H1 (cell line): ENCODE results near the gene FAF2.

Experiments used
- ATF2 ChIP-seq: IDR thresholded peaks from 2 replicates; pipeline ENCODE4 v1.6.1; 2012; ENCODE audit warnings: low read length, inconsistent platforms
- CBX5 ChIP-seq: fragments of 300-800, 300-1000 bp; sonication (generic); IDR thresholded peaks from 2 replicates; pipeline ENCODE4 v1.7.1; 2016; ENCODE audit warnings: antibody characterized with exemption, low read length, low read depth
- CTCF ChIP-seq, 3 experiments: IDR thresholded peaks; 1 replicate in 2 of 3; 2 replicates in 1 of 3; pipeline versions ENCODE4 v1.5.1 to v1.6.1; 2011; ENCODE audit warnings: low read length in 3 of 3, mild to moderate bottlenecking in 3 of 3, inconsistent platforms in 2 of 3, low read depth in 1 of 3, moderate library complexity in 1 of 3; ENCODE audit not compliant: insufficient read depth in 1 of 3; ENCODE audit errors: control extremely low read depth in 1 of 3
- EP300 ChIP-seq, 2 experiments: IDR thresholded peaks; 1 replicate in 1 of 2; 2 replicates in 1 of 2; pipeline ENCODE4 v1.6.1; 2011 to 2012; ENCODE audit warnings: low read depth in 2 of 2, low read length in 2 of 2, mild to moderate bottlenecking in 2 of 2, borderline replicate concordance in 1 of 2, inconsistent platforms in 1 of 2, moderate library complexity in 1 of 2
- EZH2 ChIP-seq: fragments of 200-600 bp; sonication (generic); IDR thresholded peaks from 2 replicates; pipeline ENCODE4 v1.7.1; 2012; ENCODE audit warnings: low read depth, mild to moderate bottlenecking, moderate library complexity, low read length, inconsistent platforms; ENCODE audit not compliant: severe bottlenecking
- JUND ChIP-seq: IDR thresholded peaks from 2 replicates; pipeline ENCODE4 v1.6.1; 2011; ENCODE audit warnings: mild to moderate bottlenecking, improper control_type of control experiment, low read length
- PHF8 ChIP-seq: fragments of 200-600 bp; sonication (generic); conservative IDR thresholded peaks from 2 replicates; pipeline ENCODE4 v1.7.1; 2012; ENCODE audit warnings: low read depth, mild to moderate bottlenecking, inconsistent platforms, low read length, moderate library complexity
- POLR2A ChIP-seq, 2 experiments: IDR thresholded peaks; 1 replicate in 1 of 2; 2 replicates in 1 of 2; pipeline ENCODE4 v1.6.1; 2011; ENCODE audit warnings: low read depth in 2 of 2, low read length in 2 of 2, mild to moderate bottlenecking in 2 of 2; ENCODE audit errors: control extremely low read depth in 1 of 2
- RAD21 ChIP-seq, 2 experiments: IDR thresholded peaks in 1 of 2; conservative IDR thresholded peaks in 1 of 2; 2 replicates each; pipeline ENCODE4 v1.6.1; 2011; ENCODE audit warnings: low read depth in 2 of 2, low read length in 2 of 2, improper control_type of control experiment in 1 of 2, inconsistent platforms in 1 of 2, mild to moderate bottlenecking in 1 of 2, moderate library complexity in 1 of 2
- RXRA ChIP-seq: IDR thresholded peaks from 2 replicates; pipeline ENCODE4 v1.6.1; 2011; ENCODE audit warnings: low read depth, mild to moderate bottlenecking, low read length, moderate library complexity; ENCODE audit not compliant: insufficient read depth
- SIN3A ChIP-seq, 2 experiments: IDR thresholded peaks in 1 of 2; conservative IDR thresholded peaks in 1 of 2; 2 replicates each; pipeline ENCODE4 v1.6.1; 2011 to 2012; ENCODE audit warnings: low read length in 2 of 2, improper control_type of control experiment in 1 of 2, low read depth in 1 of 2, mild to moderate bottlenecking in 1 of 2
- SUZ12 ChIP-seq: fragments of 200-600 bp; sonication (generic); IDR thresholded peaks from 2 replicates; pipeline ENCODE4 v1.6.1; 2012; ENCODE audit warnings: mild to moderate bottlenecking, inconsistent platforms, low read length, moderate library complexity, mixed read lengths
- USF2 ChIP-seq: IDR thresholded peaks from 2 replicates; pipeline ENCODE4 v1.6.1; 2011; ENCODE audit warnings: low read length, improper control_type of control experiment
- YY1 ChIP-seq: IDR thresholded peaks from 2 replicates; pipeline ENCODE4 v1.6.1; 2011; ENCODE audit warnings: low read depth, mild to moderate bottlenecking, low read length

GRCh38 chr5:176446884-176447590 is 1.1 kb upstream of the FAF2 start:
- no peak for TF ChIP-seq EZH2
- TF ChIP-seq SIN3A (conservative IDR thresholded peaks at IDR 0.05 in 1 of 2, IDR thresholded peaks at IDR 0.05 in 1 of 2; ENCODE audit: low read depth in 1 of 2, low read length in 2 of 2): no peak
- TF ChIP-seq CTCF (IDR thresholded peaks at IDR 0.05; ENCODE audit: control extremely low read depth in 1 of 3, insufficient read depth in 1 of 3, low read depth in 1 of 3, low read length in 3 of 3): no peak
- no peak for TF ChIP-seq USF2
- TF ChIP-seq PHF8: no peak
- no peak for TF ChIP-seq POLR2A (IDR thresholded peaks at IDR 0.05; ENCODE audit: control extremely low read depth in 1 of 2, low read depth in 2 of 2, low read length in 2 of 2)
- TF ChIP-seq JUND: no peak
- no peak for TF ChIP-seq ATF2
- TF ChIP-seq RXRA: no peak
- no peak for TF ChIP-seq YY1
- TF ChIP-seq CBX5: no peak
- no peak for TF ChIP-seq RAD21 (IDR thresholded peaks at IDR 0.05 in 1 of 2, conservative IDR thresholded peaks at IDR 0.05 in 1 of 2; ENCODE audit: low read depth in 2 of 2, low read length in 2 of 2)
- no peak for TF ChIP-seq SUZ12
- no peak for TF ChIP-seq EP300 (IDR thresholded peaks at IDR 0.05; ENCODE audit: borderline replicate concordance in 1 of 2, low read depth in 2 of 2, low read length in 2 of 2)
